Thyroid gland (tissue), 4 donors: ENCODE data around the gene FASN. TPM values are rescaled to one million over a fixed set of nuclear protein-coding genes. Genes with fewer than 3 reads are reported as not detected.

ENCODE experiments used
- DNase-seq, 2 donors: peaks; one replicate each; pipeline ENCODE4 v3.0.0-alpha.2; 2019
- H3K27ac ChIP-seq, 3 donors: fragments of 200-600 bp; sonication (generic); 1 replicate in 2 of 3; 2 replicates in 1 of 3; pipeline ENCODE4 v1.5.1; 2016 to 2019; ENCODE audit warnings: mild to moderate bottlenecking in 1 of 3, moderate library complexity in 1 of 3
- H3K27me3 ChIP-seq: fragments of 200-600 bp; sonication (generic); one replicate; pipeline ENCODE4 v1.5.1; 2019
- H3K36me3 ChIP-seq, 2 donors: fragments of 200-600 bp; sonication (generic); one replicate each; pipeline ENCODE4 v1.5.1; 2016 to 2019
- H3K4me1 ChIP-seq, 2 donors: fragments of 200-600 bp; sonication (generic); one replicate each; pipeline ENCODE4 v1.5.1; 2017 to 2019
- H3K4me3 ChIP-seq, 3 donors: fragments of 200-600 bp; sonication (generic); replicated peaks in 1 of 3; 1 replicate in 2 of 3; 2 replicates in 1 of 3; pipeline ENCODE4 v1.5.1; 2016; ENCODE audit warnings: mild to moderate bottlenecking in 1 of 3
- H3K9me3 ChIP-seq: fragments of 200-600 bp; sonication (generic); one replicate; pipeline ENCODE4 v1.5.1; 2017
- CTCF ChIP-seq, 6 experiments: fragments of 200-600 bp in 3 of 6; fragments of 450-650 bp in 3 of 6; sonication (generic) in 3 of 6; IDR thresholded peaks; one replicate each; pipeline ENCODE4 v1.5.1; 2016 to 2019; ENCODE audit warnings: antibody characterized with exemption in 6 of 6, mild to moderate bottlenecking in 2 of 6, inconsistent platforms in 1 of 6, moderate library complexity in 1 of 6
- POLR2A ChIP-seq, 2 donors: fragments of 450-650 bp; IDR thresholded peaks; one replicate each; pipeline ENCODE4 v1.6.1; 2017; ENCODE audit warnings: antibody characterized with exemption in 2 of 2, mild to moderate bottlenecking in 2 of 2, moderate library complexity in 1 of 2
- WGBS, 2 donors: methylation state at CpG; one replicate each; pipeline ENCODE4 v1.1.5; 2017; 5-methylcytosine and 5-hydroxymethylcytosine counted together
- intact Hi-C: fragments of 100-400 bp; cut with DNase I; formaldehyde crosslinking; loops from one replicate; pipeline ENCODE4 v1.15.1; 2023
- total RNA-seq, 4 donors: library from RNA; depleted of rRNA; stranded (reverse); fragments of >200 nt; gene quantifications; one replicate each; pipeline ENCODE4 v1.2.3, GENCODE V29; 2016

FASN gene
- total RNA-seq, 4 donors from 2014 or later, result 23.5 to 92.5 (median 77.3) TPM

- WGBS, 2 donors, result 11 to 13% methylated on average over 10 of the region's 10 CpGs
- Histone ChIP-seq H3K27ac (peak overlapping the region in 1 of 3 donors; percentile 93), H3K9me3 (no peaks in the 10 kb centered on the region), H3K36me3 (no peaks in the 10 kb centered on the region), H3K27me3 (no peaks in the 10 kb centered on the region), H3K4me1 (peaks cover 7 to 15% of the 10 kb centered on the region in 2 donors), H3K4me3 (peak overlapping the region in 1 of 3 donors; percentile 69)
- no peak for TF ChIP-seq POLR2A (IDR thresholded peaks at IDR 0.05)
- no peak for TF ChIP-seq CTCF (IDR thresholded peaks at IDR 0.05)
- no peak for DNase-seq
- intact Hi-C loops, result no loop called here
Measured at GRCh38 chr17:82037889-82038195, 60.2 kb downstream of the FASN start.

GRCh38 chr17:82037092-82037888, 60.7 kb downstream of the FASN start, which contains the start of gene DCXR:
DCXR (minus strand) TSS chr17:82037697; CDS start chr17:82037682, 15 bp downstream.
- peaks cover 9 to 16% of the 10 kb centered on the region in 2 donors for H3K4me1 ChIP-seq
- intact Hi-C loops, result no loop called here
- H3K9me3 ChIP-seq, result no peaks in the 10 kb centered on the region
- DNase-seq, result peak; percentile 99
- TF ChIP-seq CTCF (IDR thresholded peaks at IDR 0.05), result peak; percentile 17 to 75 (median 50)
- peak; percentile 40 to 99 for TF ChIP-seq POLR2A (IDR thresholded peaks at IDR 0.05)
- H3K4me3 ChIP-seq, result peak within 1 kb of the TSS; percentile 66 to 73 (median 69)
- H3K27ac ChIP-seq, result peak within 1 kb of the TSS; percentile 85 to 97 (median 93)
- WGBS, 2 donors, result 0 to 1% methylated on average over 25 to 28 of the region's 92 CpGs
- H3K27me3 ChIP-seq, result no peaks in the 10 kb centered on the region
- no peaks in the 10 kb centered on the region for H3K36me3 ChIP-seq

- no peak for TF ChIP-seq CTCF (IDR thresholded peaks at IDR 0.05)
- no peak for TF ChIP-seq POLR2A (IDR thresholded peaks at IDR 0.05)
- Histone ChIP-seq H3K36me3 (no peaks in the 10 kb centered on the region), H3K4me1 (peaks cover 13 to 20% of the 10 kb centered on the region in 2 donors), H3K27ac (peak overlapping the region; percentile 85 to 97 (median 93)), H3K9me3 (no peaks in the 10 kb centered on the region), H3K27me3 (no peaks in the 10 kb centered on the region), H3K4me3 (peak overlapping the region in 2 of 3 donors; percentile 66 to 69)
- no peak for DNase-seq
- intact Hi-C loops, result no loop called here
- WGBS, 2 donors, result 20 to 43% methylated on average over 5 to 23 of the region's 23 CpGs
Measured at GRCh38 chr17:82036634-82037091, 61.4 kb downstream of the FASN start.

GRCh38 chr17:82035956-82036633, 61.9 kb downstream of the FASN start:
- Histone ChIP-seq H3K9me3 (no peaks in the 10 kb centered on the region), H3K27ac (no peak overlapping the region), H3K4me1 (peaks cover 14 to 22% of the 10 kb centered on the region in 2 donors), H3K36me3 (no peaks in the 10 kb centered on the region), H3K27me3 (no peaks in the 10 kb centered on the region), H3K4me3 (peak overlapping the region in 1 of 3 donors; percentile 69)
- TF ChIP-seq CTCF (IDR thresholded peaks at IDR 0.05) (no peak), POLR2A (IDR thresholded peaks at IDR 0.05) (no peak)
- WGBS, 2 donors, result 89 to 94% methylated on average over 9 to 14 of the region's 20 CpGs
- DNase-seq, result no peak
- intact Hi-C loops, result no loop called here

GRCh38 chr17:82035488-82035887, 62.5 kb downstream of the FASN start:
- no peak overlapping the region for H3K4me3 ChIP-seq
- no peak overlapping the region for H3K27ac ChIP-seq
- TF ChIP-seq POLR2A (IDR thresholded peaks at IDR 0.05), result no peak
- TF ChIP-seq CTCF (IDR thresholded peaks at IDR 0.05), result no peak
- no peaks in the 10 kb centered on the region for H3K27me3 ChIP-seq
- no peak for DNase-seq
- WGBS, 2 donors, result 83 to 93% methylated on average over 8 of the region's 8 CpGs
- intact Hi-C loops, result no loop called here
- no peaks in the 10 kb centered on the region for H3K9me3 ChIP-seq
- no peaks in the 10 kb centered on the region for H3K36me3 ChIP-seq
- H3K4me1 ChIP-seq, result peaks cover 20 to 28% of the 10 kb centered on the region in 2 donors
